LoVo (cell line): ENCODE results near the gene ANKRD29.
"Not testable (repeated sequence)": the region's sequence is repeated elsewhere in the genome, so short reads cannot be mapped to it uniquely, and the experiment has no call there.

Experiments used
- DNase-seq: peaks from one replicate; pipeline ENCODE4 v3.0.0-alpha.2; 2016; ENCODE audit warnings: low spot score

The ANKRD29 gene

DNA sequence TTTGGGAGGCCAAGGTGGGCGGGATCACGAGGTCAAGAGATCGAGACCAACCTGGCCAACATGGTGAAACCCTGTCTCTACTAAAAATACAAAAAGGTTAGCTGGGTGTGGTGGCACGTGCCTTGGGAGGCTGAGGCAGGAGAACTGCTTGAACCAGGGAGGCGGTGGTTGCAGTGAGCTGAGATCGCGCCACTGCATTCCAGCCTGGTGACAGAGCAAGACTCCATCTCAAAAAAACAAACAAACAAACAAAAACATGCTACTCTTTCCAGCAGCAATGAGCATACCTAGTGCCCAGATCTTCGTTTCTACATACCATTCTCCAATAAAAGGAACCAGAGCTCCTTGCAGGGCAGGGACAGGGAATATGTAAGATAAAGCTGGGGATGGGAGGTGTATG, 105.2 kb downstream of the ANKRD29 start:
- DNase-seq: not testable (repeated sequence)

DNA sequence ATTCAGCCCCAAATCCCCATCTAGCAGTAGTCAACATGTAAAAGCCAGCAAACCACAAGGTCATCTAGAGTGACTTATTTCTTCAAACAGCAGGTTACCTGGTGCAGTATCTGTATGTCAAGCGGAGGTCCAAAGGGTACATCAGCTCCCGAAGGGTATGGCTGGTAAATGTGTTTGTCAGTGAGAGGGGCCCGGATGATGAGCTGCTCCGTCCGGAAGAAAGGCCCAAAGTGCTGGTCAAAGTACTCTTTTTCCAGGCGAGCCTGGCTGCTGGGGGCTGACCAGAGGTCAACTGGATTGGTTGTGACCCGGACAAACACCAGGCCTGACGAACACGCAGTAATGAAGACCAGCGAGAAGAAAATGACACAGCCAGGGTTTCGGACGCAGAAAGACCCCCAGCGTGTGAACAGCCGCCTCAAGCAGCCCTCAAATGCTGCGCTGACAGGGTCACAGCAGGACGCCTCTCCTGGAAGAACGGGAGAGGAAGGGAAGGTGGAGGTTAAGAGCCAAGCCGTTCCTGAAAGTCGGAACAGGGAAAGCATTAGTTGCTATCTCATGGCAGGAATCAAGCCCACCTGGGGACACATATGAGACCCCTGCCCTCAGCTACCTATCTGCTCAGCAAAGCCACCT, 106.4 kb downstream of the ANKRD29 start:
- DNase-seq: no peak

DNA sequence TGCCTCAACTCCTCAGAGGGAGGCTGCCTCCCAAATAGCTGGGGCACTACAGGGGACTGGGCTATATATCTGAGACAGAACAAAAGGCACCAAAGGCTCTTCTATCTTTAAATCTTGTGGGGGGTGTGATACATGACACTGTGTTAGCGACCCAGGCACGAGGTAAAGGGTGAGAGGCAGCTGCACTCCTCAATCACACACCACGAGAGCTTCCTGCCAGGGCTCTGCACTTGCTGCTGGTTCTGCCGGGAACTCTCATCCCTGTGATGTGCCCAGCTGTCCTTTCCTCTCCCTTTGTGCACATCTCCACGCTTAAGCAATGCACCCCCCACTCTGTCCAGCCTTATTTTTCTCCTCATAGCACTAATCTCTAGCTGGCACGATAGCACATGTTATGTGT, 108.8 kb downstream of the ANKRD29 start:
- no peak for DNase-seq

GRCh38 chr18:23552505-23552904, 110.2 kb downstream of the ANKRD29 start:
- DNase-seq: no peak

DNA sequence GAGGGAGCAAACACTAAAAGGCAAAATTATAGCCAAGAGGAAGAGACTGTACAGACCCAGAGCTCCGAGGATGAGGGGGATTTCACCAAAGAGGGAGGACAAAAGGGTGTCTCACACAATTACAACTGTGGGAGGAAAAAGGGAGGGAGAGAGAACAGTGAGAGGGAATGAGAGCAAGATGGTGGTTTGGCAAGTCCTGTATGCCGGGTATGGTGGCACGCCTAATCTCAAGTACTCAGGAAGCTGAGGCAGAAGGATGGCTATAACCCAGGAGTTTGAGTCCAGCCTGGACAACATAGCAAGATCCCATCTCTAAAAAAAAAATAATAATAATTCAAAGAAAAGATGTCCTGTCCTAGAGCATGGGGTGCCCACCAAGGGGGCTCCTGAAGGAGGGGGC, 110.7 kb downstream of the ANKRD29 start:
- DNase-seq: no peak

- DNase-seq: no peak
These were observed 111.8 kb downstream of the ANKRD29 start for GRCh38 chr18:23550898-23551297.
